ENCODE data around the gene RET.

DNA sequence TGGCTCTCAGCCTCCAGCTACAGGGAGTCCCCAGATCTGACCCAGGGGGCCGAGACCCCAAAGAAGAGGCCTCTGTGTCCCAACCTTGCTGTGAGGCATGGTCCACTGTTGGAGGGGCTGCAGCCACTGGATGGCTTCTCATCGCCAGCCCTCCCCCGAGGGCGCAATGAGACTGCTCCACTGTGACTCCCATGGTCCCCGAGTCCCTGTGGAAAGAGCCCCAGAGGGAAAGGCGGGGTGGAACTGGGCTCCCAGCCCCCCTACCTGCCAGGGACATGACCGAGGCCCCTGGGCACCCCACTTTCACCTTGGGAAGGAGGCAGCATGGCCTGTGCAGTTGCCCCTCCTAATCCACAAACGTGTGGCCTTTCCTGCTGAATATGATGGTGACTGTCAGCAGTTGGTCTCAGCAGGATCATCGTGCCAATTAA, 33.5 kb upstream of the RET start:
- TF ChIP-seq, protein P1, sequence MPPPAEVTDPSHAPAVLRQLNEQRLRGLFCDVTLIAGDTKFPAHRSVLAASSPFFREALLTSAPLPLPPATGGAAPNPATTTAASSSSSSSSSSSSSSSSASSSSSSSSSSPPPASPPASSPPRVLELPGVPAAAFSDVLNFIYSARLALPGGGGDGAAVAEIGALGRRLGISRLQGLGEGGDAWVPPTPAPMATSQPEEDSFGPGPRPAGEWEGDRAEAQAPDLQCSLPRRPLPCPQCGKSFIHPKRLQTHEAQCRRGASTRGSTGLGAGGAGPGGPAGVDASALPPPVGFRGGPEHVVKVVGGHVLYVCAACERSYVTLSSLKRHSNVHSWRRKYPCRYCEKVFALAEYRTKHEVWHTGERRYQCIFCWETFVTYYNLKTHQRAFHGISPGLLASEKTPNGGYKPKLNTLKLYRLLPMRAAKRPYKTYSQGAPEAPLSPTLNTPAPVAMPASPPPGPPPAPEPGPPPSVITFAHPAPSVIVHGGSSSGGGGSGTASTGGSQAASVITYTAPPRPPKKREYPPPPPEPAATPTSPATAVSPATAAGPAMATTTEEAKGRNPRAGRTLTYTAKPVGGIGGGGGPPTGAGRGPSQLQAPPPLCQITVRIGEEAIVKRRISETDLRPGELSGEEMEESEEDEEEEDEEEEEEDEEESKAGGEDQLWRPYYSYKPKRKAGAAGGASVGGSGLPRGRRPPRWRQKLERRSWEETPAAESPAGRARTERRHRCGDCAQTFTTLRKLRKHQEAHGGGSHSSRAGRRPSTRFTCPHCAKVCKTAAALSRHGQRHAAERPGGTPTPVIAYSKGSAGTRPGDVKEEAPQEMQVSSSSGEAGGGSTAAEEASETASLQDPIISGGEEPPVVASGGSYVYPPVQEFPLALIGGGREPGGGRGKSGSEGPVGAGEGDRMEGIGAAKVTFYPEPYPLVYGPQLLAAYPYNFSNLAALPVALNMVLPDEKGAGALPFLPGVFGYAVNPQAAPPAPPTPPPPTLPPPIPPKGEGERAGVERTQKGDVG (CRISPR knock-in tag; IDR thresholded peaks at IDR 0.05; ENCODE audit: borderline replicate concordance) = no peak
- TF ChIP-seq, protein P2, sequence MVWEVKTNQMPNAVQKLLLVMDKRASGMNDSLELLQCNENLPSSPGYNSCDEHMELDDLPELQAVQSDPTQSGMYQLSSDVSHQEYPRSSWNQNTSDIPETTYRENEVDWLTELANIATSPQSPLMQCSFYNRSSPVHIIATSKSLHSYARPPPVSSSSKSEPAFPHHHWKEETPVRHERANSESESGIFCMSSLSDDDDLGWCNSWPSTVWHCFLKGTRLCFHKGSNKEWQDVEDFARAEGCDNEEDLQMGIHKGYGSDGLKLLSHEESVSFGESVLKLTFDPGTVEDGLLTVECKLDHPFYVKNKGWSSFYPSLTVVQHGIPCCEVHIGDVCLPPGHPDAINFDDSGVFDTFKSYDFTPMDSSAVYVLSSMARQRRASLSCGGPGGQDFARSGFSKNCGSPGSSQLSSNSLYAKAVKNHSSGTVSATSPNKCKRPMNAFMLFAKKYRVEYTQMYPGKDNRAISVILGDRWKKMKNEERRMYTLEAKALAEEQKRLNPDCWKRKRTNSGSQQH (CRISPR knock-in tag; IDR thresholded peaks at IDR 0.05; ENCODE audit: low read depth) = no peak
- no peak for TF ChIP-seq KLF11 (CRISPR knock-in tag; IDR thresholded peaks at IDR 0.05)
- no peak for TF ChIP-seq NRL (CRISPR knock-in tag; IDR thresholded peaks at IDR 0.05; ENCODE audit: borderline replicate concordance)
- TF ChIP-seq, protein P3, sequence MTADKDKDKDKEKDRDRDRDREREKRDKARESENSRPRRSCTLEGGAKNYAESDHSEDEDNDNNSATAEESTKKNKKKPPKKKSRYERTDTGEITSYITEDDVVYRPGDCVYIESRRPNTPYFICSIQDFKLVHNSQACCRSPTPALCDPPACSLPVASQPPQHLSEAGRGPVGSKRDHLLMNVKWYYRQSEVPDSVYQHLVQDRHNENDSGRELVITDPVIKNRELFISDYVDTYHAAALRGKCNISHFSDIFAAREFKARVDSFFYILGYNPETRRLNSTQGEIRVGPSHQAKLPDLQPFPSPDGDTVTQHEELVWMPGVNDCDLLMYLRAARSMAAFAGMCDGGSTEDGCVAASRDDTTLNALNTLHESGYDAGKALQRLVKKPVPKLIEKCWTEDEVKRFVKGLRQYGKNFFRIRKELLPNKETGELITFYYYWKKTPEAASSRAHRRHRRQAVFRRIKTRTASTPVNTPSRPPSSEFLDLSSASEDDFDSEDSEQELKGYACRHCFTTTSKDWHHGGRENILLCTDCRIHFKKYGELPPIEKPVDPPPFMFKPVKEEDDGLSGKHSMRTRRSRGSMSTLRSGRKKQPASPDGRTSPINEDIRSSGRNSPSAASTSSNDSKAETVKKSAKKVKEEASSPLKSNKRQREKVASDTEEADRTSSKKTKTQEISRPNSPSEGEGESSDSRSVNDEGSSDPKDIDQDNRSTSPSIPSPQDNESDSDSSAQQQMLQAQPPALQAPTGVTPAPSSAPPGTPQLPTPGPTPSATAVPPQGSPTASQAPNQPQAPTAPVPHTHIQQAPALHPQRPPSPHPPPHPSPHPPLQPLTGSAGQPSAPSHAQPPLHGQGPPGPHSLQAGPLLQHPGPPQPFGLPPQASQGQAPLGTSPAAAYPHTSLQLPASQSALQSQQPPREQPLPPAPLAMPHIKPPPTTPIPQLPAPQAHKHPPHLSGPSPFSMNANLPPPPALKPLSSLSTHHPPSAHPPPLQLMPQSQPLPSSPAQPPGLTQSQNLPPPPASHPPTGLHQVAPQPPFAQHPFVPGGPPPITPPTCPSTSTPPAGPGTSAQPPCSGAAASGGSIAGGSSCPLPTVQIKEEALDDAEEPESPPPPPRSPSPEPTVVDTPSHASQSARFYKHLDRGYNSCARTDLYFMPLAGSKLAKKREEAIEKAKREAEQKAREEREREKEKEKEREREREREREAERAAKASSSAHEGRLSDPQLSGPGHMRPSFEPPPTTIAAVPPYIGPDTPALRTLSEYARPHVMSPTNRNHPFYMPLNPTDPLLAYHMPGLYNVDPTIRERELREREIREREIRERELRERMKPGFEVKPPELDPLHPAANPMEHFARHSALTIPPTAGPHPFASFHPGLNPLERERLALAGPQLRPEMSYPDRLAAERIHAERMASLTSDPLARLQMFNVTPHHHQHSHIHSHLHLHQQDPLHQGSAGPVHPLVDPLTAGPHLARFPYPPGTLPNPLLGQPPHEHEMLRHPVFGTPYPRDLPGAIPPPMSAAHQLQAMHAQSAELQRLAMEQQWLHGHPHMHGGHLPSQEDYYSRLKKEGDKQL (CRISPR knock-in tag; IDR thresholded peaks at IDR 0.05; ENCODE audit: low read depth) = no peak
- TF ChIP-seq ZNF883 (CRISPR knock-in tag; IDR thresholded peaks at IDR 0.05; ENCODE audit: not compliant biosample characterization) = no peak
- no peak for TF ChIP-seq HOXD1 (CRISPR knock-in tag; IDR thresholded peaks at IDR 0.05)
- TF ChIP-seq, protein P4, sequence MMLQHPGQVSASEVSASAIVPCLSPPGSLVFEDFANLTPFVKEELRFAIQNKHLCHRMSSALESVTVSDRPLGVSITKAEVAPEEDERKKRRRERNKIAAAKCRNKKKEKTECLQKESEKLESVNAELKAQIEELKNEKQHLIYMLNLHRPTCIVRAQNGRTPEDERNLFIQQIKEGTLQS (CRISPR knock-in tag; IDR thresholded peaks at IDR 0.05) = no peak
- TF ChIP-seq, protein P5, sequence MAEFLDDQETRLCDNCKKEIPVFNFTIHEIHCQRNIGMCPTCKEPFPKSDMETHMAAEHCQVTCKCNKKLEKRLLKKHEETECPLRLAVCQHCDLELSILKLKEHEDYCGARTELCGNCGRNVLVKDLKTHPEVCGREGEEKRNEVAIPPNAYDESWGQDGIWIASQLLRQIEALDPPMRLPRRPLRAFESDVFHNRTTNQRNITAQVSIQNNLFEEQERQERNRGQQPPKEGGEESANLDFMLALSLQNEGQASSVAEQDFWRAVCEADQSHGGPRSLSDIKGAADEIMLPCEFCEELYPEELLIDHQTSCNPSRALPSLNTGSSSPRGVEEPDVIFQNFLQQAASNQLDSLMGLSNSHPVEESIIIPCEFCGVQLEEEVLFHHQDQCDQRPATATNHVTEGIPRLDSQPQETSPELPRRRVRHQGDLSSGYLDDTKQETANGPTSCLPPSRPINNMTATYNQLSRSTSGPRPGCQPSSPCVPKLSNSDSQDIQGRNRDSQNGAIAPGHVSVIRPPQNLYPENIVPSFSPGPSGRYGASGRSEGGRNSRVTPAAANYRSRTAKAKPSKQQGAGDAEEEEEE (CRISPR knock-in tag; IDR thresholded peaks at IDR 0.05; ENCODE audit: borderline replicate concordance) = no peak
- TF ChIP-seq JUNB (CRISPR knock-in tag; IDR thresholded peaks at IDR 0.05; ENCODE audit: borderline replicate concordance) = no peak
- TF ChIP-seq, protein P6, sequence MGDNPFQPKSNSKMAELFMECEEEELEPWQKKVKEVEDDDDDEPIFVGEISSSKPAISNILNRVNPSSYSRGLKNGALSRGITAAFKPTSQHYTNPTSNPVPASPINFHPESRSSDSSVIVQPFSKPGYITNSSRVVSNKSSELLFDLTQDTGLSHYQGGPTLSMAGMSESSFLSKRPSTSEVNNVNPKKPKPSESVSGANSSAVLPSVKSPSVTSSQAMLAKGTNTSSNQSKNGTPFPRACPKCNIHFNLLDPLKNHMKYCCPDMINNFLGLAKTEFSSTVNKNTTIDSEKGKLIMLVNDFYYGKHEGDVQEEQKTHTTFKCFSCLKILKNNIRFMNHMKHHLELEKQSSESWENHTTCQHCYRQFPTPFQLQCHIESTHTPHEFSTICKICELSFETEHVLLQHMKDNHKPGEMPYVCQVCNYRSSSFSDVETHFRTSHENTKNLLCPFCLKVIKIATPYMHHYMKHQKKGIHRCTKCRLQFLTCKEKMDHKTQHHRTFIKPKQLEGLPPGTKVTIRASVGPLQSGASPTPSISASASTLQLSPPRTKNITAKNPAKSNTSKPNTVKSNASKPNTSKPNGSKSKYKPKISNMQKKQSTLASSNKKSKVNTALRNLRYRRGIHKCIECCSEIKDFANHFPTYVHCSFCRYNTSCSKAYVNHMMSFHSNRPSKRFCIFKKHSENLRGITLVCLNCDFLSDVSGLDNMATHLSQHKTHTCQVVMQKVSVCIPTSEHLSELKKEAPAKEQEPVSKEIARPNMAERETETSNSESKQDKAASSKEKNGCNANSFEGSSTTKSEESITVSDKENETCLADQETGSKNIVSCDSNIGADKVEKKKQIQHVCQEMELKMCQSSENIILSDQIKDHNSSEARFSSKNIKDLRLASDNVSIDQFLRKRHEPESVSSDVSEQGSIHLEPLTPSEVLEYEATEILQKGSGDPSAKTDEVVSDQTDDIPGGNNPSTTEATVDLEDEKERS (CRISPR knock-in tag; IDR thresholded peaks at IDR 0.05) = no peak
- TF ChIP-seq, protein P7, sequence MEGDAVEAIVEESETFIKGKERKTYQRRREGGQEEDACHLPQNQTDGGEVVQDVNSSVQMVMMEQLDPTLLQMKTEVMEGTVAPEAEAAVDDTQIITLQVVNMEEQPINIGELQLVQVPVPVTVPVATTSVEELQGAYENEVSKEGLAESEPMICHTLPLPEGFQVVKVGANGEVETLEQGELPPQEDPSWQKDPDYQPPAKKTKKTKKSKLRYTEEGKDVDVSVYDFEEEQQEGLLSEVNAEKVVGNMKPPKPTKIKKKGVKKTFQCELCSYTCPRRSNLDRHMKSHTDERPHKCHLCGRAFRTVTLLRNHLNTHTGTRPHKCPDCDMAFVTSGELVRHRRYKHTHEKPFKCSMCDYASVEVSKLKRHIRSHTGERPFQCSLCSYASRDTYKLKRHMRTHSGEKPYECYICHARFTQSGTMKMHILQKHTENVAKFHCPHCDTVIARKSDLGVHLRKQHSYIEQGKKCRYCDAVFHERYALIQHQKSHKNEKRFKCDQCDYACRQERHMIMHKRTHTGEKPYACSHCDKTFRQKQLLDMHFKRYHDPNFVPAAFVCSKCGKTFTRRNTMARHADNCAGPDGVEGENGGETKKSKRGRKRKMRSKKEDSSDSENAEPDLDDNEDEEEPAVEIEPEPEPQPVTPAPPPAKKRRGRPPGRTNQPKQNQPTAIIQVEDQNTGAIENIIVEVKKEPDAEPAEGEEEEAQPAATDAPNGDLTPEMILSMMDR (CRISPR knock-in tag; IDR thresholded peaks at IDR 0.05) = no peak
- no peak for TF ChIP-seq ONECUT2 (CRISPR knock-in tag; IDR thresholded peaks at IDR 0.05)

Data from HepG2 (cell line).